ENCODE measurements around the gene PIK3CB.
"Not testable (repeated sequence)": the region's sequence is repeated elsewhere in the genome, so short reads cannot be mapped to it uniquely, and the experiment has no call there.

DNA sequence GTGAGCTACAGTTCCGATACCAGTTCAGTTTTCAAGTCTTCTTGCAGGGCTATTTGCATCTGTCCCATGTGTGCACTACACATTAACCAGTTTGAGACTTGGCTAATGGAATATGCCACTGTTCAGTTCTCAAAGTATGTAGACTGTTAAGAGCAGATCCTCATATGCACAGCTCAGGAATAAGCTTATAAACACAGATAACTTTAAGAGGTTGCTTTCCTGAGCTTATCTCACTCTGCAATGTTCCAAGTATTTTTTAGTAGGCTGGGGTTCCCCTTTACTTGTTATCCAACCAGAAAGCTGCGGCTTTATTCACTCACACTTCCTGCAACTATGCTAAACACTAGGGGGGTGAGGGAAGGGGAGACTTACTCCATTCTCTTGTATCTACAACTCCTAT is 108.7 kb downstream of the PIK3CB start:
- TF ChIP-seq, protein P1, sequence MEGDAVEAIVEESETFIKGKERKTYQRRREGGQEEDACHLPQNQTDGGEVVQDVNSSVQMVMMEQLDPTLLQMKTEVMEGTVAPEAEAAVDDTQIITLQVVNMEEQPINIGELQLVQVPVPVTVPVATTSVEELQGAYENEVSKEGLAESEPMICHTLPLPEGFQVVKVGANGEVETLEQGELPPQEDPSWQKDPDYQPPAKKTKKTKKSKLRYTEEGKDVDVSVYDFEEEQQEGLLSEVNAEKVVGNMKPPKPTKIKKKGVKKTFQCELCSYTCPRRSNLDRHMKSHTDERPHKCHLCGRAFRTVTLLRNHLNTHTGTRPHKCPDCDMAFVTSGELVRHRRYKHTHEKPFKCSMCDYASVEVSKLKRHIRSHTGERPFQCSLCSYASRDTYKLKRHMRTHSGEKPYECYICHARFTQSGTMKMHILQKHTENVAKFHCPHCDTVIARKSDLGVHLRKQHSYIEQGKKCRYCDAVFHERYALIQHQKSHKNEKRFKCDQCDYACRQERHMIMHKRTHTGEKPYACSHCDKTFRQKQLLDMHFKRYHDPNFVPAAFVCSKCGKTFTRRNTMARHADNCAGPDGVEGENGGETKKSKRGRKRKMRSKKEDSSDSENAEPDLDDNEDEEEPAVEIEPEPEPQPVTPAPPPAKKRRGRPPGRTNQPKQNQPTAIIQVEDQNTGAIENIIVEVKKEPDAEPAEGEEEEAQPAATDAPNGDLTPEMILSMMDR (IDR thresholded peaks at IDR 0.05; ENCODE audit: low read depth, low read length, missing input control) = not testable (repeated sequence)
- TF ChIP-seq TAF1 (conservative IDR thresholded peaks at IDR 0.05); RAD21 (IDR thresholded peaks at IDR 0.05); GABPA (IDR thresholded peaks at IDR 0.05 in 1 of 2, conservative IDR thresholded peaks at IDR 0.05 in 1 of 2); EGR1 (IDR thresholded peaks at IDR 0.05; ENCODE audit: low read depth in 2 of 2); SP1 (IDR thresholded peaks at IDR 0.05); YY1 (IDR thresholded peaks at IDR 0.05): not testable (repeated sequence)
- TF ChIP-seq, protein P2, sequence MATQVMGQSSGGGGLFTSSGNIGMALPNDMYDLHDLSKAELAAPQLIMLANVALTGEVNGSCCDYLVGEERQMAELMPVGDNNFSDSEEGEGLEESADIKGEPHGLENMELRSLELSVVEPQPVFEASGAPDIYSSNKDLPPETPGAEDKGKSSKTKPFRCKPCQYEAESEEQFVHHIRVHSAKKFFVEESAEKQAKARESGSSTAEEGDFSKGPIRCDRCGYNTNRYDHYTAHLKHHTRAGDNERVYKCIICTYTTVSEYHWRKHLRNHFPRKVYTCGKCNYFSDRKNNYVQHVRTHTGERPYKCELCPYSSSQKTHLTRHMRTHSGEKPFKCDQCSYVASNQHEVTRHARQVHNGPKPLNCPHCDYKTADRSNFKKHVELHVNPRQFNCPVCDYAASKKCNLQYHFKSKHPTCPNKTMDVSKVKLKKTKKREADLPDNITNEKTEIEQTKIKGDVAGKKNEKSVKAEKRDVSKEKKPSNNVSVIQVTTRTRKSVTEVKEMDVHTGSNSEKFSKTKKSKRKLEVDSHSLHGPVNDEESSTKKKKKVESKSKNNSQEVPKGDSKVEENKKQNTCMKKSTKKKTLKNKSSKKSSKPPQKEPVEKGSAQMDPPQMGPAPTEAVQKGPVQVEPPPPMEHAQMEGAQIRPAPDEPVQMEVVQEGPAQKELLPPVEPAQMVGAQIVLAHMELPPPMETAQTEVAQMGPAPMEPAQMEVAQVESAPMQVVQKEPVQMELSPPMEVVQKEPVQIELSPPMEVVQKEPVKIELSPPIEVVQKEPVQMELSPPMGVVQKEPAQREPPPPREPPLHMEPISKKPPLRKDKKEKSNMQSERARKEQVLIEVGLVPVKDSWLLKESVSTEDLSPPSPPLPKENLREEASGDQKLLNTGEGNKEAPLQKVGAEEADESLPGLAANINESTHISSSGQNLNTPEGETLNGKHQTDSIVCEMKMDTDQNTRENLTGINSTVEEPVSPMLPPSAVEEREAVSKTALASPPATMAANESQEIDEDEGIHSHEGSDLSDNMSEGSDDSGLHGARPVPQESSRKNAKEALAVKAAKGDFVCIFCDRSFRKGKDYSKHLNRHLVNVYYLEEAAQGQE (IDR thresholded peaks at IDR 0.05) = not testable (repeated sequence)
- TF ChIP-seq, protein P3, sequence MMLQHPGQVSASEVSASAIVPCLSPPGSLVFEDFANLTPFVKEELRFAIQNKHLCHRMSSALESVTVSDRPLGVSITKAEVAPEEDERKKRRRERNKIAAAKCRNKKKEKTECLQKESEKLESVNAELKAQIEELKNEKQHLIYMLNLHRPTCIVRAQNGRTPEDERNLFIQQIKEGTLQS (IDR thresholded peaks at IDR 0.05) = not testable (repeated sequence)
- TF ChIP-seq, protein P4, sequence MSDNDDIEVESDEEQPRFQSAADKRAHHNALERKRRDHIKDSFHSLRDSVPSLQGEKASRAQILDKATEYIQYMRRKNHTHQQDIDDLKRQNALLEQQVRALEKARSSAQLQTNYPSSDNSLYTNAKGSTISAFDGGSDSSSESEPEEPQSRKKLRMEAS (IDR thresholded peaks at IDR 0.05) = not testable (repeated sequence)
- TF ChIP-seq, protein P5, sequence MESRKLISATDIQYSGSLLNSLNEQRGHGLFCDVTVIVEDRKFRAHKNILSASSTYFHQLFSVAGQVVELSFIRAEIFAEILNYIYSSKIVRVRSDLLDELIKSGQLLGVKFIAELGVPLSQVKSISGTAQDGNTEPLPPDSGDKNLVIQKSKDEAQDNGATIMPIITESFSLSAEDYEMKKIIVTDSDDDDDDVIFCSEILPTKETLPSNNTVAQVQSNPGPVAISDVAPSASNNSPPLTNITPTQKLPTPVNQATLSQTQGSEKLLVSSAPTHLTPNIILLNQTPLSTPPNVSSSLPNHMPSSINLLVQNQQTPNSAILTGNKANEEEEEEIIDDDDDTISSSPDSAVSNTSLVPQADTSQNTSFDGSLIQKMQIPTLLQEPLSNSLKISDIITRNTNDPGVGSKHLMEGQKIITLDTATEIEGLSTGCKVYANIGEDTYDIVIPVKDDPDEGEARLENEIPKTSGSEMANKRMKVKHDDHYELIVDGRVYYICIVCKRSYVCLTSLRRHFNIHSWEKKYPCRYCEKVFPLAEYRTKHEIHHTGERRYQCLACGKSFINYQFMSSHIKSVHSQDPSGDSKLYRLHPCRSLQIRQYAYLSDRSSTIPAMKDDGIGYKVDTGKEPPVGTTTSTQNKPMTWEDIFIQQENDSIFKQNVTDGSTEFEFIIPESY (IDR thresholded peaks at IDR 0.05) = not testable (repeated sequence)

All from liver (tissue), 3 donors.